Fibroblast of skin of right quadriceps (primary cell): ENCODE measurements around the gene PWP1.
A peak's percentile ranks its signal among the peaks of the same experiment; 100 is the strongest.
"Not testable (repeated sequence)": the region's sequence is repeated elsewhere in the genome, so short reads cannot be mapped to it uniquely, and the experiment has no call there.

Source experiments
- DNase-seq: peaks from one replicate; pipeline ENCODE4 v3.0.0-alpha.2; 2013

PWP1 gene

GRCh38 chr12:107668320-107669098 is 17.1 kb upstream of the PWP1 start:
- no peak for DNase-seq

- DNase-seq = no peak
Measured at GRCh38 chr12:107669946-107670345, 15.7 kb upstream of the PWP1 start.

- no peak for DNase-seq
Measured at GRCh38 chr12:107670999-107671643, 14.5 kb upstream of the PWP1 start.

GRCh38 chr12:107677671-107678070 is 7.9 kb upstream of the PWP1 start:
- DNase-seq = no peak

- DNase-seq = no peak
Measured at GRCh38 chr12:107679336-107679735, 6.3 kb upstream of the PWP1 start.

- no peak for DNase-seq
Measured at GRCh38 chr12:107681455-107681835, 4.2 kb upstream of the PWP1 start.

- DNase-seq = no peak
Measured at GRCh38 chr12:107681836-107682820, 3.5 kb upstream of the PWP1 start.

- DNase-seq = peak; percentile 43
Measured at GRCh38 chr12:107684029-107684795, 1.4 kb upstream of the PWP1 start.

GRCh38 chr12:107684990-107685359 is 624 bp upstream of the PWP1 start:
- DNase-seq = peak; percentile 17

GRCh38 chr12:107695772-107696171 is 10.2 kb downstream of the PWP1 start:
- peak; percentile 10 for DNase-seq

- DNase-seq = no peak
Measured at GRCh38 chr12:107702106-107702505, 16.5 kb downstream of the PWP1 start.

- no peak for DNase-seq
Measured at GRCh38 chr12:107704041-107704440, 18.4 kb downstream of the PWP1 start.

- not testable (repeated sequence) for DNase-seq
Measured at GRCh38 chr12:107705522-107705921, 19.9 kb downstream of the PWP1 start.

- no peak for DNase-seq
Measured at GRCh38 chr12:107715780-107716179, 30.2 kb downstream of the PWP1 start.

- DNase-seq = no peak
Measured at GRCh38 chr12:107718606-107719005, 33.0 kb downstream of the PWP1 start.

GRCh38 chr12:107727327-107727726 is 41.7 kb downstream of the PWP1 start:
- not testable (repeated sequence) for DNase-seq

GRCh38 chr12:107727742-107728141 is 42.1 kb downstream of the PWP1 start:
- not testable (repeated sequence) for DNase-seq

GRCh38 chr12:107730618-107731341 is 45.2 kb downstream of the PWP1 start:
- DNase-seq = no peak

- DNase-seq = no peak
Measured at GRCh38 chr12:107731366-107731765, 45.8 kb downstream of the PWP1 start.

GRCh38 chr12:107732365-107732764 is 46.8 kb downstream of the PWP1 start:
- no peak for DNase-seq

GRCh38 chr12:107734139-107734538 is 48.5 kb downstream of the PWP1 start:
- no peak for DNase-seq

GRCh38 chr12:107735763-107736162 is 50.2 kb downstream of the PWP1 start:
- DNase-seq = no peak
